HuH-7.5 (cell line): Measurements from ENCODE around the gene SPIC.
"Not testable (repeated sequence)": the region's sequence is repeated elsewhere in the genome, so short reads cannot be mapped to it uniquely, and the experiment has no call there.

Source experiments
- DNase-seq: peaks from one replicate; pipeline ENCODE4 v3.0.0; 2011; ENCODE audit warnings: low spot score

The SPIC gene

GRCh38 chr12:101474711-101475386, at the start of gene SPIC:
TSS of gene SPIC (plus strand) at chr12:101475336. CDS start at chr12:101476905, 1,569 bp downstream.
- DNase-seq, result no peak

GRCh38 chr12:101430456-101430855, 44.7 kb upstream of the SPIC start:
- no peak for DNase-seq

- DNase-seq, result no peak
These were observed 39.0 kb upstream of the SPIC start for GRCh38 chr12:101436136-101436535.

- no peak for DNase-seq
These were observed 35.9 kb upstream of the SPIC start for GRCh38 chr12:101439236-101439635.

GRCh38 chr12:101441461-101442224, 33.5 kb upstream of the SPIC start:
- no peak for DNase-seq

GRCh38 chr12:101455685-101456084, 19.5 kb upstream of the SPIC start:
- no peak for DNase-seq

- DNase-seq, result peak; percentile 40
These were observed 15.3 kb upstream of the SPIC start for GRCh38 chr12:101459642-101460346.

- no peak for DNase-seq
These were observed 6.2 kb upstream of the SPIC start for GRCh38 chr12:101468948-101469347.

- no peak for DNase-seq
These were observed 4.2 kb upstream of the SPIC start for GRCh38 chr12:101470939-101471338.

GRCh38 chr12:101471878-101472277, 3.3 kb upstream of the SPIC start:
- DNase-seq, result not testable (repeated sequence)

- DNase-seq, result no peak
These were observed 888 bp upstream of the SPIC start for GRCh38 chr12:101474248-101474647.

GRCh38 chr12:101475751-101476305, 692 bp downstream of the SPIC start:
- no peak for DNase-seq

- no peak for DNase-seq
These were observed 5.7 kb downstream of the SPIC start for GRCh38 chr12:101480849-101481248.

GRCh38 chr12:101485021-101485420, 9.9 kb downstream of the SPIC start:
- no peak for DNase-seq

GRCh38 chr12:101488469-101488868, 13.3 kb downstream of the SPIC start:
- DNase-seq, result no peak

GRCh38 chr12:101490286-101490920, 15.3 kb downstream of the SPIC start:
- DNase-seq, result peak; percentile 67

GRCh38 chr12:101491329-101491728, 16.2 kb downstream of the SPIC start:
- no peak for DNase-seq

GRCh38 chr12:101493556-101493955, 18.4 kb downstream of the SPIC start:
- DNase-seq, result no peak

GRCh38 chr12:101498252-101498651, 23.1 kb downstream of the SPIC start:
- no peak for DNase-seq

GRCh38 chr12:101501410-101501995, 26.4 kb downstream of the SPIC start:
- no peak for DNase-seq

- DNase-seq, result no peak
These were observed 46.0 kb downstream of the SPIC start for GRCh38 chr12:101521136-101521535.

GRCh38 chr12:101527682-101528081, 52.5 kb downstream of the SPIC start:
- no peak for DNase-seq
